GM12874 (cell line): ENCODE data around the gene FCHO1.
A peak's percentile ranks its signal among the peaks of the same experiment; 100 is the strongest.

Source experiments
- TF ChIP-seq, protein P1 (sequence below): IDR thresholded peaks from 2 replicates; pipeline ENCODE4 v1.5.1; 2011; ENCODE audit warnings: low read depth, mild to moderate bottlenecking, control low read depth, low read length, moderate library complexity; ENCODE audit not compliant: insufficient read depth

The FCHO1 gene

DNA sequence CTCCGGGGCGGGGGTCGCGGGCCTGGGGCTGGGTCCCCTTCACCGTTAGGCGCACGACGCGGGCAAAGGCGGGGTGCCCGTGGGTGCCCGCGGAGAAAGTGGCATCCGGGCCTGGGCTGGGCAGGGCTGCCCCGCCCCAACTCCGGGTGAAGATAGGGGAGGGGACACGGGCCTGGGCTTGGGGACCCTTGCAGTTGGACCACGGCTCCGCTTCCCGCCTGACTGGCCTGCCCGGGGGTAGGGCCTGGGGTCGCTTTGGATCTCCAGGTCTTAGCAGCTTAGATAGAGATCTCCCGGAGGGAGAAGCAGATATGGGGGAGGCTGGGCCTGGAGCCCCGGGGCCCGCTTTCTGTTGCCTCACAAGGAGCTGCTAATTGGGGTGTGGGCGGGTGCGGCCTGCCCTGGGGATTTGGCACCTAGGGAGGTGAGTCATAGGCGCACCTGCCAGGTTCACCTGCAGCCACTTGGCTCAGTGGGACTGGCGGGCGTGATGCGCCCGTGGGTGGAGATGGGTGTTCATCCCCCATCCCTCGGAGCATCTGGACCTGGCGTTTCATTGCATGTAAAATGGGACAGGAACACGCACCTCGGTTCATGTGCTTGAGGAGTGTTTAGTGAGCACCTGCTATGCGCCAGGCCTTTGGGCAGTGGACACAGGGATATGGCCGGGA, 31.4 kb upstream of the FCHO1 start:
- TF ChIP-seq, protein P1, sequence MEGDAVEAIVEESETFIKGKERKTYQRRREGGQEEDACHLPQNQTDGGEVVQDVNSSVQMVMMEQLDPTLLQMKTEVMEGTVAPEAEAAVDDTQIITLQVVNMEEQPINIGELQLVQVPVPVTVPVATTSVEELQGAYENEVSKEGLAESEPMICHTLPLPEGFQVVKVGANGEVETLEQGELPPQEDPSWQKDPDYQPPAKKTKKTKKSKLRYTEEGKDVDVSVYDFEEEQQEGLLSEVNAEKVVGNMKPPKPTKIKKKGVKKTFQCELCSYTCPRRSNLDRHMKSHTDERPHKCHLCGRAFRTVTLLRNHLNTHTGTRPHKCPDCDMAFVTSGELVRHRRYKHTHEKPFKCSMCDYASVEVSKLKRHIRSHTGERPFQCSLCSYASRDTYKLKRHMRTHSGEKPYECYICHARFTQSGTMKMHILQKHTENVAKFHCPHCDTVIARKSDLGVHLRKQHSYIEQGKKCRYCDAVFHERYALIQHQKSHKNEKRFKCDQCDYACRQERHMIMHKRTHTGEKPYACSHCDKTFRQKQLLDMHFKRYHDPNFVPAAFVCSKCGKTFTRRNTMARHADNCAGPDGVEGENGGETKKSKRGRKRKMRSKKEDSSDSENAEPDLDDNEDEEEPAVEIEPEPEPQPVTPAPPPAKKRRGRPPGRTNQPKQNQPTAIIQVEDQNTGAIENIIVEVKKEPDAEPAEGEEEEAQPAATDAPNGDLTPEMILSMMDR = no peak

DNA sequence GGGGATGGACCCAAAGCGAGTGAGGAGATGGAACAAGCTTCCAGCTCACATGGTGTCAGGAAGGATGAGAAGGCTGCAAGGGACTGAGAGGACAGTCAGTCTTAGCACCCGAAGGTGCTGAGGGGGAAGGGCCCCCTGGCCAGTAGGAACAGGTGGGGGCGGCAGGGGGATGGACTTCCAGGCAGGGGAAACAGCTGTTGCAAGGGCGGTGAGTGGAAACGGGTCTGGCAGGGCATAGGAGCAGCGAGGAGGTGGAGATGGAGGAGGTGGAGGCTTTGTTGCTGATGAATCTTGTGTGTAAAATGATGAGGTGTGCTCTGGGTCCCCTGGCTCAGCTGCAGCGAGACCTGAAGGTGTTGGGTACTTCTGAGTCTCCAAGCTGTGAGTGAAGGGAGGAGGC, 30.8 kb upstream of the FCHO1 start:
- TF ChIP-seq, protein P1 = no peak

DNA sequence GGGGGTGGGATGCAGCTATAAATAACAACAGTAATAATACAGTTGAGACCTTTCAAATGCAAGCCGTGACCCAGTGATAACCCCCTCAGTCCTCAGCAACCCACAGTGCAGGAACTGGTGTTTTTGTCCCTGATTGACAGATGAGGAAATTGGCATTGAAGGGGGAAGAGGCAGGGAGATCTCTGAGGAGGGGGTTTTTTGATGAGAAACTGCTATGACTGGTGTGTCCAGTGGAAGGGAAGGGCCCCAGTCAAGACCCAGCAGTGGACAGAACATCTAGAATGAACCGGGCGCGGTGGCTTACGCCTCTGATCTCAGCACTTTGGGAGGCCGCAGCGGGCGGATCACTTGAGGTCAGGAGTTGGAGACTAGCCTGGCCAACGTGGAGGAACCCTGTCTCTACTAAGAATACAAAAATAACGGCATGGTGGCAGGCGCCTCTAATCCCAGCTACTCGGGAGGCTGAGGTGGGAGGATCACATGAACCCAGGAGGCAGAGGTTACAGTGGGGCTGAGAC, 30.1 kb upstream of the FCHO1 start:
- TF ChIP-seq, protein P1 = no peak

DNA sequence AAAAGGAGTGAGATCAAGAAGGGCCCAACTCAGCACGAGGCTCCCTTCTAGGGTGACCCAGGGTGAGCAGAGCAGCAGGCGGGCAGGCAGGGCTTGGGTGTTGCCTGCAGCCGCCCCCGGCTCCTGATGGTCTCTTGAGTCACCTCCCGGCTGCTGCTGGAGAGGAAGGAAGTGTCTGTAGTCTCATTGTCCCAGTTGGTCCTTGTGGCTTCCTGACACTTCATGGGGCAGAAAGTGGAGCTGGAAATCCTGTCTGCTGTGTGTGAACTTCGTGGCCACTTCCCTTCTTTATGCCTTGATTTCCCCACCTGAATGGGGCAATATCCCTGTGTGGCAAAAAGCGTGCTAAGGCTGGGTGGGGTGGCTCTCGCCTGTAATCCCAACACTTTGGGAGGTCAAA, 29.5 kb upstream of the FCHO1 start:
- TF ChIP-seq, protein P1 = no peak

DNA sequence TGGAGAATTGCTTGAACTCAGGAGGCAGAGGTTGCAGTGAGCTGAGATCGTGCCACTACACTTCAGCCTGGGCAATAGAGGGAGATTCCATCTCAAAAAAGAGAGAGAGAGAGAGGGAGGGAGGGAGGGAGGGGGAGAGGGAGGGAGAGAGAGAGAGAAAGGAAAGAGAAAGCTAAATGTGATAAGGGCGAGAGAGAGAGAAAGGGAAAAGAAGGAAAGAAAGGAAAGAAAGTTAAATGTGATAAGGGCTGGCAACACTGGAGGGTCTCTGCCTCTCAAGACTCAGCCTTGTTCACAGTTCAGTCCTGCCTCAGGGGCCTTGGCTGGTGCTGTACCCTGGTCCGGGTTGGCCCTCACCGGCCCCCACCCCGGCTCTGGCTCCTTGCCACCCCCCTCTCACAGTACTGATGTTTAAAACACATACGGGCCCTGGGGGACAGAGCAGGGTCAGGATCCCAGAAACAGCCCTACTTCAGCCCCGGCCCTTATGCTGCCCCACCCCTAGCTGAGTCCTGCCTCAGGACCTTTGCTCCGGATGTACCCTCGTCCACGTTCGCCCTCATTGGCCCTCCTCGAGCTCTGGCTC, 28.5 kb upstream of the FCHO1 start:
- TF ChIP-seq, protein P1 = no peak

DNA sequence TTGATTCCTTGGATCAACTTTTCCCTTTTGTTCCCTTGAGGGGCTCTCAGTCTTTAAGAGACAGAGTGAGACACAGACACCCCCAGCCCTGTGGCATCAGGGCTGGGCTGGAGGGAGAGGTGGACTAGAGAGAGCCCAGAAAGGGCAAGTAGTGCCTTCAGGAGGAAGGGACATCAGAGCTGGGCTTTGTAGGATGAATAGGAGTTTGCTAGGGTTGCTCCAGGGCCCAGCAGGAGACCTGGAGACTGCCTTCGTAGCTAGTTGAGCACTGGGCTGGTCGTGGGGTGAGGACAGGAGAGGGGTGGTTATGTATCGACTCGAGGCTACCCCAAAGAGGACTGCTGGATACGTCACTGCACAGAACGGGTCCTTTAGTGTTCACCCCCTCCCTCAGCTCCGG, 26.6 kb upstream of the FCHO1 start:
- TF ChIP-seq, protein P1 = no peak

DNA sequence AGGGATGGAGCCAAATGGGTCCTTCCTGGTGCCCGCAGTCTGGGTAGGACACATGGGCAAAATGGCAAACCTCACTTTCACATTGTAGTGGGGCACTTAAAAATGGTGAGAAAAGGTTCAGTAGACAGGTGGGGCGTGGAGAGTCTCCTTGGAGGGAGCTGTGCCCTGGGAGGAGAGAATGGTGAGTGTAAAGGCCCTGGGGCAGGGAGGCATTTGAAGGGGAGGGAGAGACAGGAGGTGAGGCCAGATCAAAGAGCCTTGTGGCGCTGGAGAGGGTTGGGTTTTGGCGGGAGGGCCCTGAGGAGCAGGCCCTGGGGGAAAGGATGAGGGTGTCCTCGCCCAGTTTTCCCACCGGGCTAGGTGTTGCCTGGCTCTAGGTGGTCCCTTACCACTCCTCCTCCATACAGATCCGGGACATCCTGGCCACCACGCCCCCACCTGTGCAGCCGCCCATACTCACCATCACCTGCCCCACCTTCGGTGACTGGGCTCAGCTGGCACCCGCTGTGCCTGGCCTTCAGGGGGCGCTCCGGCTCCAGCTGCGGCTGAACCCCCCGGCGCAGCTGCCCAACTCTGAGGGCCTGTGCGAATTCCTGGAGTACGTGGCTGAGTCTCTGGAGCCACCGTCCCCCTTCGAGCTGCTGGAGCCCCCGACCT, 25.7 kb upstream of the FCHO1 start:
- TF ChIP-seq, protein P1 = peak; percentile 70
